GM23248 (cell line): Measurements from ENCODE around the gene COA7.

Source experiments
- EZH2 ChIP-seq: fragments of 200-600 bp; sonication (generic); IDR thresholded peaks from 2 replicates; pipeline ENCODE4 v1.6.1; 2018; ENCODE audit warnings: antibody characterized with exemption, mild to moderate bottlenecking; ENCODE audit not compliant: insufficient read depth, poor library complexity, severe bottlenecking
- EZH2phosphoT487 ChIP-seq: fragments of 200-600 bp; sonication (generic); IDR thresholded peaks from 2 replicates; pipeline ENCODE4 v1.6.1; 2018; ENCODE audit warnings: antibody characterized with exemption, moderate library complexity, mild to moderate bottlenecking, low read depth; ENCODE audit not compliant: insufficient read depth

GRCh38 chr1:52673513-52673912 is 24.6 kb downstream of the COA7 start:
- TF ChIP-seq EZH2phosphoT487 (no peak), EZH2 (no peak)
